Left renal pelvis (tissue), 4 donors: ENCODE measurements around the gene TCP11X2. TPM values are rescaled to one million over a fixed set of nuclear protein-coding genes. Genes with fewer than 3 reads are reported as not detected.
"Not testable (repeated sequence)": the region's sequence is repeated elsewhere in the genome, so short reads cannot be mapped to it uniquely, and the experiment has no call there.

Source experiments
- DNase-seq, 4 donors: peaks; one replicate each; pipeline ENCODE4 v3.0.0-alpha.2; 2013; ENCODE audit warnings: low read depth in 4 of 4, low spot score in 3 of 4
- polyA plus RNA-seq, 4 donors: library from polyadenylated mRNA; unstranded; fragments of 120-200 nt; gene quantifications; one replicate each; pipeline ENCODE4 v1.2.1, GENCODE V29; 2013; ENCODE audit not compliant: insufficient read length in 4 of 4

Gene TCP11X2
- 1 to 10 TPM in 3 of 4 donors, under 1 TPM in 1; 0.91 to 2.0 (median 1.5) TPM for polyA plus RNA-seq

DNA sequence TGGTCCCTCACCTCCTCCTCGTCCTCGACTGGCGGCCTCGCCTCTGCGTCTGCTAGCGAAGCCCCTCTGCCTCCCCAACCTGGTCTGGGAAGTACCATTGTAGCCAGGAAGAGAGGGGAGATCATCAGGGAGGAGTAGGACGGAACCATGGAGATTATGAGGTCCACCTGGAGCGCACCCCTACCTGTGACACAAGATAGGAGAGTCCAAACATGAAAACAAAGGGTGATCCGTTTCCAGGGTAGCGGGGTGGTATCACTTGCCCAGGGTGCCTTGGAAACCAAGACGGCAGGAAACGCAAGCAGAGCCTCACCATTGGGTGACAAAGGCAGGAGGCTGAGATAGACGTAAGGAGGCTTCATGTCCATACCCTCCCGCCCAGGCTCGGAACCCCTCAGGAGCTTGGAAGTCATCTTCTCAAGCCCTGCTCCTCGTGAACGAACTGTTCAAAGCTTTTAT lies at the start of gene TCP11X2:
TSS of gene TCP11X2 (minus strand) at position 51 of the 459 bp plus-strand sequence.
- DNase-seq: not testable (repeated sequence)

- DNase-seq: peak in 1 of 4 donors; percentile 4
These were observed 45.7 kb upstream of the TCP11X2 start for GRCh38 chrX:102517326-102517725.

DNA sequence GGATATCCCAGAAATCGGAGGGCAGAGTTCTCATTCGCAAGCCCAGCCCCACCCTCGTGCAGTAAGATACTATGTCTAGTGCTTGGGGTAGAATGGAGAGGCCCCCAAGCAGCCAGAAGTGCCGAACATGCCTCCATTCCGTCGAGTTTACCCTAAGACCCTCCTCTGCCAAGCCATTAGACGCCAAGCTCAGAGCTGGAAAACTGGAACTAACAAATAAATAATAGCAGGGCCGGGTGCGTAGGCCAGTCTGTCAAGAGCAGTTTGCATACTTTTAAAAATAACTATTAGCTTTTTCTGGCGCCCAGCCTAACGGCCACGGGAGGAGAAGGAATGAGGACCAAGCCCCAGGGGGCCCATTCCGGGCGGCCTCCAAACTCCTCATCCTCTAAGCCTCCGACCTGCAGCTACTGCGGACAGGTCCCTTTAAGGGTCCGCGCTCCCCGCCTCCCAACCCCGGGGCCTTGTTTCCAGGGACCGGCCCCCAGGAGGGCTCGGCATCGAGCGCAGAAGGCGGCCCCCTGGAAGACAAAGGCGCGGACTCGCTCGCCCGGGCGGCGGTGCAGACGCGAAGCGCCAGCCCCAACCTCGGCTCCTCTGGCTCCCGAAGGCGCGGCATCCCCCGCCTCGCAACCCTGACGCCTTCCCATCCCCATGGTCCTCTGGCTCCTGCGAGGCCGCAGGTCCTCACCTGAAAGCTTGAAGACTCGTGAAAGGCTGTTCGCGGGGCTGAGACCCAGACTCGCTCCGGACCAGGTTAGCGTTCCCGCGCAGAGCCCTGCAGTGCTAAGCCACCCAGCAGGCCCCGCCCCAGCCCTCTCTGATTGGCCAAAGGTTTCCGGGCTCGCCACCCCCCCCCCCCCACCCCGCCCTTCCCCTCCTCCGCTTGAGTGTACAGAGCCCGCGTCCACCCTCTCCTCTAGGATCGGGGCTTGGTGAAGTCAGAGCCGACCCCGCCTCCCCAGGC lies 44.6 kb upstream of the TCP11X2 start, which contains the start of gene TMSB15A:
TSS of gene TMSB15A (minus strand) at position 765 of the 967 bp plus-strand sequence.
- DNase-seq: peak; percentile 46 to 52 (median 48)

- DNase-seq: no peak
These were observed 42.9 kb upstream of the TCP11X2 start for GRCh38 chrX:102514536-102514935.

- no peak for DNase-seq
These were observed 27.1 kb upstream of the TCP11X2 start for GRCh38 chrX:102498732-102499131.

GRCh38 chrX:102491766-102492165 lies 20.2 kb upstream of the TCP11X2 start:
- no peak for DNase-seq

DNA sequence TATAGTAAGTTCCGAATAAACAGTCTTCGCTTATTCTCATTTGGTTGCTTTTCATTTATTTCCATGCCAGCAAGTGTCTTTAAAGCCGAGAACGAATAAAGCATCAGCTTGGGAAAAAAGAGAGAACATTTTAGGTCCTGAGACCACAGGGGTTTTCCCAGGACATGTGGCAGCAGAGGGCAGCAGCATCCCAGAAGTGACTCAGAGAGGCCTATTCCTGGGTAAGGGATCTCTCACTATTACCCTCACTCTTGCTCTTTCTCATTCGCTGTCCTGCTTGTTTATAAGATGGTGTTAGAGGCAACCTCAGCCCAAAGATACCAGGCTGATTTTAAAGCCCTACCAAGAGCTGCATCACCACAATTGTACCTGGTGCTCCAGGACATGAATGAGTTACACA lies 7.2 kb upstream of the TCP11X2 start:
- not testable (repeated sequence) for DNase-seq

DNA sequence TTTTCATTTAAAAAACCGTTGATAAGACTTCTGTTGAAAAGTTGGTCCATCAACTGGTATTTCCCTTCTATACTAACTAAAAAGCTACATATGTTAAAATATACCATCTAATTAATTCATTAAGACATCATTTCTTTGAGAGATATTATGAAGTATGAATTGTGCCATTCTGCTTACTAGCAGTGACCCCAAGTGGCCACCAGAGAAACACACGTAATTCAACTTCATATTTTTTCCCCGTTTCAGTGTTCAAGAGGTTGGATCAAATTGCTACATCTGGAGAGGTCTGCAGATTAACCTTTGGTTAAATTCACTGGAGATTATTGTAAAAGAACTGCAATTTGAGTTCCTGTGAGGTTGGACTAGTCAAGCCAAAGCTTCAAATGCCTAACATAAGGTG lies 1.4 kb downstream of the TCP11X2 start:
- not testable (repeated sequence) for DNase-seq

- DNase-seq: not testable (repeated sequence)
These were observed 13.0 kb downstream of the TCP11X2 start for GRCh38 chrX:102458615-102459014.

- not testable (repeated sequence) for DNase-seq
These were observed 31.7 kb downstream of the TCP11X2 start, which contains the start of gene NXF2B for GRCh38 chrX:102439908-102440307. Gene NXF2B, minus strand, starts transcription at chrX:102440008. Its CDS starts 59,972 bp downstream, at chrX:102380036.

DNA sequence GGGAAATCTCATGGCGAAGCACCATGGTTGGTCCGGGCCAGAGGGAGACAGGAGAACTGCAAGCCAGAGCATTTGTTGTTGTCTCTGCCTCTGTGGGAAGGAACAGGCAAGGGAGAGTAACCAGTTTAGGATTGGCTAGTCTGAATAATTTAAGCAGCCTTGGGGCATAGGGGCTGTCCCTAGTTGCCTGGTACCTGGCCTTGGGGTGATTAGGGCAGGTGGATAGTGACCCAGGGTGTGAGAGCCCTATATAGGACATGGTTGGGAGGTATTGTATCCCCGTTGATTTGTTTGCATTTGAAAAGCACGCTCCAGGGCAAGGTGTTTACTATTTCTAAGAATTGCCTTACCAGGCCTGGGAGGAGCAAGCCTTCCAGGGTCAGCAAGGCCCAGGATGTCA lies 57.1 kb downstream of the TCP11X2 start:
- DNase-seq: not testable (repeated sequence)

Other genes starting within 250 kb of the TCP11X2 start
- under 1 TPM in 3 of 4 donors, not detected in 1; 0.10 to 0.34 (median 0.14) TPM for gene NXF2, start 224.6 kb downstream of the TCP11X2 start, polyA plus RNA-seq
- 1 to 10 TPM in 2 of 4 donors, under 1 TPM in 2; 0.53 to 2.8 (median 1.0) TPM for gene NXF2B, start 31.8 kb downstream of the TCP11X2 start, polyA plus RNA-seq
- gene TMSB15A, start 44.9 kb upstream of the TCP11X2 start, polyA plus RNA-seq: 10 to 100 TPM; 55.8 to 76.1 (median 60.3) TPM
- 10 to 100 TPM; 13.7 to 17.5 (median 14.6) TPM for gene ARMCX5, start 127.7 kb upstream of the TCP11X2 start, polyA plus RNA-seq
- 10 to 100 TPM; 11.8 to 22.7 (median 13.4) TPM for gene GPRASP1, start 179.7 kb upstream of the TCP11X2 start, polyA plus RNA-seq
- 10 to 100 TPM; 34.4 to 44.6 (median 42.1) TPM for gene GPRASP2, start 240.6 kb upstream of the TCP11X2 start, polyA plus RNA-seq
- gene GPRASP3, start 248.9 kb upstream of the TCP11X2 start, polyA plus RNA-seq: 10 to 100 TPM; 18.1 to 21.2 (median 19.8) TPM